NCI-H2029 (cell line): ENCODE measurements around the gene SEC31B.

Experiments
- DNase-seq: peaks from one replicate; lab custom pipeline; 2025; lab: John Stamatoyannopoulos, UW

Gene SEC31B

GRCh38 chr10:100529475-100530298 is 10.0 kb upstream of the SEC31B start, which contains the start of gene NDUFB8:
Gene NDUFB8, minus strand, starts transcription at chr10:100529871. Its CDS starts 20 bp downstream, at chr10:100529851.
- DNase-seq, result peak; percentile 31

DNA sequence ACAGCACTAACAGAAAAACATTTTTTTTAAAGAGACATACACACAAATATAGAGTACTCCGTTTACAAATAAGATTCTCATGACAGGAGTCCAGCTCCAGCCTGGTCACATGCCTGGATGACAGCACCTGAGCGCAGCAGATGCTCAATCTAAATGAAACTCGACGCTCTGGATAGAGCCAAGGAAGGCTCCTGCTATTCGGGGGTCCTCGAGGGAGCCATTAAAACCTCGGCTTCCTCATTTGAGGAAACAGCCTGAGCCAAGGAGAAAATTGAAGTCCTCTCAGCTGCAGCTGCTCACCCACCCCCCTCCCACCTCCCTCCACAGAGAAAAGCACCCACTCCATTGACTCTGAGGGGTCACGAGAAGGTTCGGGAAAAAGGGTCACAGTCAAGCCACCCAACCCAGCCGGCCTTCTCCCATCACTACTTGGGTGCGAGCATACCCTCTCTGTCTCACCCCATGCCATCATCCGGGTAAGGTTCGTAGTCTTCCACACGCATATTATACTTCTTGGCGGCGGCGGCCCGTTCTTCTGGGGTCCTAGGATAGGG is 9.3 kb upstream of the SEC31B start:
- no peak for DNase-seq

DNA sequence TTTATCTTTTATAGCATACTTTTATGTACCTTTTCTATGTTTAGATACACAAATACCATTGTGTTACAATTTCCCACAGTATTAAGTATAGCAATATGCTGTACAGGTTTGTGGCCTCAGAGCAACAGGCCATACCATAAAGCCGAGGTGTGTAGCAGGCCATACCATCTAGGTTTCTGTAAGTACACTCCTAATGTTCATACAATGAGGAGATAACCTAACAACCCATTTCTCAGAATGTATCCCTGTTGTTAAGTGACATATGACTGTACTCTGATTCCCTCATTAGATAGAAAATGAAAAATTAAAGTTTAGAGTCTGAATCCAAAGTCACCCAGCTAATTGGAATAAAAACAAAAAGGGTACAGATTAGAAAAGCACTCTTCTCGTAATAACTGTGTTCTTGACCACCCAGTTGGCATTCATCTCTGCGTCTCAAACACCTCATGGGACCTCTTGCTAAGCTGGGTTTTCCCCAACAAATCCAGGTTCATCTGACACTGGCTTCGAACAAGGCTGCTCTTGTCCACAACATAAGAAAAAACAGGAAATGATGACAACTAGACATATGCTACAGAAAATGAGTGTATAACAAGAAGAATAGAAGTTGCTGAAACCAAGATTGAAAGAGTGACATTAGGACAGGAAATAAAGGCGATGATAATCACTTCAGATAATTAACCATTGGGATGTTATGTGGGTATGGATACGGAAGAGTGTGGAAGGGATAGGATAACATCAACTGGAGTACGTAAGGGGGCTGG is 8.6 kb upstream of the SEC31B start:
- no peak for DNase-seq

GRCh38 chr10:100524638-100525037 is 5.0 kb upstream of the SEC31B start:
- no peak for DNase-seq

DNA sequence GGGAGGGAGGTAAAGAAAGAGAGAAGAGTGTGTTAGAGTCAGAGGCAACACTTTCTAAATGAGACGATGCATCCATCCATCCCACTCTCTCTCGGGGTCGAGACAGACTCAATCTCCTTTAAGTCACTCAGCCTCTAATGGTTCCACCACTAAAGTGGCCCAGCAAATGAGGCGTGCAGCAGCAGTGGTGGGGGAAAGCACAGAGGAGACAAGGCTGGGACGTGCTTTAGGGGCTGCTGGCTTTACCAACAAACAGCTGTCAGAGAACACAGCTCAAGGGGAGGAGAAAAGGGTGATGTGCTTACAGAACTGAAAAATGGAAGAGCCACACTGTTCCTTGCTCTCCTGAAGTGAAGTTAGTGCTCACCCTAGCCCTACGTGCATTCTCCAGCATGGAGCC is 4.5 kb upstream of the SEC31B start:
- DNase-seq, result no peak

DNA sequence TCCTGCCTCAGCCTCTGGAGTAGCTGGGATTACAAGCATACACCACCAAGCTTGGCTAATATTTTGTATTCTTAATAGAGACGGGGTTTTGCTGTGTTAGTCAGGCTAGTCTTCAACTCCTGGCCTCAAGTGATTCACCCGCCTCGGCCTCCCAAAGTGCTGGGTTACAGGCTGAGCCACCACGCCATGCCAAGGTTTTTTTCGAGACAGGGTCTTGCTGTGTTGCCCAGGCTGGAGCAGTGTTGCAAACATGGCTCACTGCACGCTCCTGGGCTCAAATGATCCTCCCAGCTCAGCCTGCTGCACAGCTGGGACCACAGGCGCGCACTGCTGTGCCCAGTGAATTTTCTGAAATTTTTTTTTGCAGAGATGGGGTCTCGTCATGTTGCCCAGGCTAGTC is 3.3 kb upstream of the SEC31B start:
- no peak for DNase-seq

- DNase-seq, result no peak
Observed at GRCh38 chr10:100522107-100522801, 2.6 kb upstream of the SEC31B start.

GRCh38 chr10:100520811-100521210 is 1.1 kb upstream of the SEC31B start:
- DNase-seq, result no peak

- peak; percentile 4 for DNase-seq
Observed at GRCh38 chr10:100518761-100519241, 860 bp downstream of the SEC31B start.

GRCh38 chr10:100516847-100517246 is 2.8 kb downstream of the SEC31B start:
- DNase-seq, result no peak

GRCh38 chr10:100515612-100516011 is 4.0 kb downstream of the SEC31B start:
- no peak for DNase-seq

DNA sequence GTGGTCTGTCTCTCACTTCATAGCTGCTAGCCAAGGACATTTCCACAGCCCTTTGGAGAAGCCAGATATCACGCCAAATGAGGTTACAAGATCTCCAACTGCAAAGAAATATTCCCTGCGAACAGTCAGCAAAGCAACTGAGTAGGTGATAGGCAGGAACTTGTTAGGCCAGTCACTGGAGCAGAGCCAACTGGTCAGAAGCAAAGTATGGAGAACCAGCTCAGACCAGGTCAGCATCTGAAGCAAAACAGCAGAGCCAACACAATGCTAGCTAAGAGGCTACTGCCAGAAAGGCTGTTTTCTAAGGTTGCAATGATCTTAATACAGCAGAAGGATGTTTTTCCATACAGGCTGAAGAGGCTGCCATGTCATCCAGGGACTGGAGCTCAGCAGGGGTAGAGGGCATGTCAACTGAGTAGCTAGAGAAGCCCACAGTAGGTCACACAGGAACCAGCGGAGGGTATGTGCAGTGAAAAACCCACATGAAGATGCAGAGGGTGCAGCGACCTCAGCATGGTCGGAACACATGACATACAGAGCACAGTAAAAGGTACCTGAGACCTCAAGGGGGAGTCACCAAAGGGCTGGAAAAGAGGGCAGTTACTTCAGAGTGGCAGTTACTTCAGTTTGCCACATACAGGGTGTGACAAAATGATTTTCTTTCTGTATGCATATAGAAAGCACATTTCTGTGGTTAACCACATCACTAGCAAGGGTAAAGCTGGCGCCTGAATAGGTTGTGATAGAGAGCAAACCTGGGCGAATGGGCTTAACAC is 8.9 kb downstream of the SEC31B start:
- no peak for DNase-seq

GRCh38 chr10:100509241-100509840 is 10.3 kb downstream of the SEC31B start:
- no peak for DNase-seq

GRCh38 chr10:100508691-100509150 is 10.9 kb downstream of the SEC31B start:
- no peak for DNase-seq

DNA sequence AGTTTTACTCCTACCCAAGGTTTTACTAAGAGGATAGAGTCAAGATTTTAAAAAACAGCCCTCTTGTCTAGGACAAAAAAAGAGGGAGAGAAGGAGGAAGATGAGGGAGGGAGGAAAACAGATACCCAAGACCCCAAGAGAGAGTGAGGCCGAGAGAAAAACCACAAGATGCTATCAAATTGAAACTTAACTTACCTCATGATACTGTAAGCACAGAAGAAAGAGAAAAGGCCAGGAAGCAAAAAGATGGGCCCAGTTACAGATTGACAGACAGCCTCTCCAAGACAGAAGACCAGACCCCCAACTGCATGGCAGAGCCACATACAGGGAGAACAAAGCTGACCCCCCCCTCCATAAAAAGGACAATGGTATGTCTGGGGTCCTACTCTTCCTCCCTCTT is 11.4 kb downstream of the SEC31B start:
- no peak for DNase-seq

GRCh38 chr10:100507357-100507732 is 12.3 kb downstream of the SEC31B start:
- DNase-seq, result no peak

GRCh38 chr10:100506596-100507356 is 12.9 kb downstream of the SEC31B start:
- DNase-seq, result no peak

DNA sequence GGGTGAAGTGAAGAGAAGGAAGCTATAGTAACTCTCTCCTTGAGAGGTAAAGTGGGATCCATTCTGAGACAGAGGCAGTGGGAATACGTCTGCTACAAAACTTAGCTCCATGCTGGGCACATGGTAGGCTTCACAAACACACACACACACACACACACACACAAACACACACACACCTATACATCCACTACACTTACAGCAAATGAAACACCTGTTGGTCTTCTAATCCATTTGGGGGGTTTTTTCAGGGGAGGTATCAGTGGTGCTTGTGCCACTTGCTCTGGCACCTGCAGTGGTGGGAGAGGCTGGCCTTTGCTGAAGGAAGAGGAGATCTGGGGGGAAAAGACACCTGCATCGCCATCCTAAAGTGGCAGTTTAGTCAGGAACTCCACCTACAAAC is 14.5 kb downstream of the SEC31B start:
- DNase-seq, result no peak

- DNase-seq, result no peak
Observed at GRCh38 chr10:100504096-100504495, 15.6 kb downstream of the SEC31B start.

GRCh38 chr10:100502926-100503494 is 16.7 kb downstream of the SEC31B start:
- no peak for DNase-seq
